Thoracic aorta (tissue), 2 donors: ENCODE results near the gene ROR1. TPM values are rescaled to one million over a fixed set of nuclear protein-coding genes. Genes with fewer than 3 reads are reported as not detected.
A peak's percentile ranks its signal among the peaks of the same experiment; 100 is the strongest.

Experiments
- ATAC-seq: fragments of 150-250 bp; one replicate; pipeline ENCODE4 v1.8.0; 2017; ENCODE audit warnings: low read depth; ENCODE audit not compliant: insufficient number of reproducible peaks, low FRiP score
- DNase-seq: peaks from one replicate; pipeline ENCODE4 v3.0.0-alpha.2; 2020; ENCODE audit warnings: low spot score
- H3K27ac ChIP-seq, 2 donors: fragments of 200-600 bp; sonication (generic); 1 replicate in 1 of 2; 2 replicates in 1 of 2; pipeline ENCODE4 v1.5.1; 2016; ENCODE audit warnings: mild to moderate bottlenecking in 2 of 2, moderate library complexity in 2 of 2
- H3K27me3 ChIP-seq: fragments of 200-600 bp; sonication (generic); replicated peaks from 2 replicates; pipeline ENCODE4 v1.6.0; 2016; ENCODE audit warnings: mild to moderate bottlenecking; ENCODE audit not compliant: insufficient read depth
- H3K36me3 ChIP-seq: fragments of 200-600 bp; sonication (generic); one replicate; pipeline ENCODE4 v1.5.1; 2016
- H3K4me1 ChIP-seq, 2 donors: fragments of 200-600 bp; sonication (generic); 1 replicate in 1 of 2; 2 replicates in 1 of 2; pipeline versions ENCODE4 v1.5.1 to v1.6.0; 2016; ENCODE audit warnings: low read depth in 2 of 2, mild to moderate bottlenecking in 1 of 2; ENCODE audit not compliant: control insufficient read depth in 1 of 2
- H3K4me3 ChIP-seq: fragments of 200-600 bp; sonication (generic); 2 replicates; pipeline ENCODE4 v1.5.1; 2016; ENCODE audit warnings: mild to moderate bottlenecking
- H3K9me3 ChIP-seq: fragments of 200-600 bp; sonication (generic); 2 replicates; pipeline ENCODE4 v1.5.1; 2016
- total RNA-seq, 2 donors: library from RNA; depleted of rRNA; stranded (reverse); fragments of >200 nt; gene quantifications; one replicate each; pipeline versions ENCODE4 v1.1.0 to v1.2.3, GENCODE V29; 2016
- TF ChIP-seq, protein P1 (sequence below): fragments of 200-600 bp; sonication (generic); IDR thresholded peaks from one replicate; pipeline ENCODE4 v1.5.1; 2019; ENCODE audit warnings: antibody characterized with exemption

ROR1 gene
- total RNA-seq, 2 donors from 2014 or later: 41.2 to 51.8 TPM

DNA sequence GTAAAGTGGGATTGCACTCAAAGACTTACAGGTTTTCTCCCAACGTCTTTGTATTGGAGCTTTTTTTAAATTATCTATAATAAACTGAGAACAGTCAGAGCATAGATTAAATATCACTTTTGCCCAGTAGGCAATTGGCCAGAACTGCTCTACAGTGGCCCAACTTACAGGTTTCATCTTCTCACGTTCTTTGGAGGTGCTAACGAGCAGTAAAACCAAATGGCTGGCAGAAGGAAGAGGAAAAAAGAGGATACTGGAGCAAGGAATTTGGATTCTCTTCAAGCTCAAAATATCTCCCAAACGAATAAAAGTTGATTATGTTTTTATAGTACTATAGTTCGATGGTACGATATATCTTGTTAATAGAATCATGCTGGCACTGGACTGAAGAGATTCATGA is 201.1 kb downstream of the ROR1 start:
- TF ChIP-seq, protein P1, sequence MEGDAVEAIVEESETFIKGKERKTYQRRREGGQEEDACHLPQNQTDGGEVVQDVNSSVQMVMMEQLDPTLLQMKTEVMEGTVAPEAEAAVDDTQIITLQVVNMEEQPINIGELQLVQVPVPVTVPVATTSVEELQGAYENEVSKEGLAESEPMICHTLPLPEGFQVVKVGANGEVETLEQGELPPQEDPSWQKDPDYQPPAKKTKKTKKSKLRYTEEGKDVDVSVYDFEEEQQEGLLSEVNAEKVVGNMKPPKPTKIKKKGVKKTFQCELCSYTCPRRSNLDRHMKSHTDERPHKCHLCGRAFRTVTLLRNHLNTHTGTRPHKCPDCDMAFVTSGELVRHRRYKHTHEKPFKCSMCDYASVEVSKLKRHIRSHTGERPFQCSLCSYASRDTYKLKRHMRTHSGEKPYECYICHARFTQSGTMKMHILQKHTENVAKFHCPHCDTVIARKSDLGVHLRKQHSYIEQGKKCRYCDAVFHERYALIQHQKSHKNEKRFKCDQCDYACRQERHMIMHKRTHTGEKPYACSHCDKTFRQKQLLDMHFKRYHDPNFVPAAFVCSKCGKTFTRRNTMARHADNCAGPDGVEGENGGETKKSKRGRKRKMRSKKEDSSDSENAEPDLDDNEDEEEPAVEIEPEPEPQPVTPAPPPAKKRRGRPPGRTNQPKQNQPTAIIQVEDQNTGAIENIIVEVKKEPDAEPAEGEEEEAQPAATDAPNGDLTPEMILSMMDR: no peak

DNA sequence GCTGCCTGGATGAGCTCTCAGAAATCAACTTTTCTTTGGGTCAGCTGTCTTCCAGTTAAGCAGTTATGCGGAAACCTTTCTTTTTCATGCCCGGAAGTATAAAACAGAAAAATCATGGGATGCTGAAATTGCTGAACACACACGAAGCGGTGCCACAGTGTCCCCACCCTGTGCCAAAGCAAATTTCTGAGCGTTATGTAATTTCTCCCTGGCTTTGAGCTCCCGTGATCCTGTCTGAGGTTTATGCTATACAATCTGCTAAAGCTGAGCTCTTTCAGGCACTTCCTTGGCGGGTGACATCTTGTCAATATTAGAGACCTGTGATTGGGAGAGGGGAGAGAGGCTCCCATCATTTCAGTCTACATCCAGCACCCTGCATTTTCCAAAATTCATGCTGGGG is 201.7 kb downstream of the ROR1 start:
- H3K4me1 ChIP-seq: peaks cover 0 to 43% of the 10 kb centered on the region in 2 donors
- peak overlapping the region; percentile 57 for H3K4me3 ChIP-seq
- H3K27ac ChIP-seq: peak overlapping the region; percentile 52 to 69
- DNase-seq: no peak
- H3K27me3 ChIP-seq: no peaks in the 10 kb centered on the region
- H3K36me3 ChIP-seq: no peaks in the 10 kb centered on the region
- peak; percentile 72 for ATAC-seq
- H3K9me3 ChIP-seq: no peaks in the 10 kb centered on the region
- TF ChIP-seq, protein P1: no peak

More for the DNA sequence above, 201.1 kb downstream of the ROR1 start:
- Histone ChIP-seq H3K4me3 (no peak overlapping the region), H3K4me1 (peaks cover 0 to 48% of the 10 kb centered on the region in 2 donors), H3K27ac (peak overlapping the region; percentile 52 to 69), H3K36me3 (no peaks in the 10 kb centered on the region), H3K9me3 (no peaks in the 10 kb centered on the region), H3K27me3 (no peaks in the 10 kb centered on the region)
- ATAC-seq (no peak), DNase-seq (no peak)

DNA sequence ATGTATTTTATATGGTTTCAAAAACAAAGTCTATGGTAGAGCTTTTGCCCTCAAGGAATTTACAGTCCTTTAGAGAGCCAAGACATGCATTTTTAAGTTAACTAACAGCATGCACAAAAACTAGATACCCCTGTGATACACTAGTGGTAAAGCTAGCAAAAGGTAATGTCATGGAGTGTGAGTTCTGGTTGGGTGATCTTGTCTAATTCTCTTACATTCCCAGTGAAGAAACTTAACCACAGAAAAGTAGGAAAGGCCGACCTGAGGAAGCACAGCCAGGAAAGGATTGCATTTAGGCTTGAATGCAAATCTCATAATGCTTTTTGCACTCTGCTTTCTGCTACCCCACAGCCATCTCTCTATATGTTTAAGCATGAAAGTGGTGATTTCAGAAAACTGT is 202.2 kb downstream of the ROR1 start:
- TF ChIP-seq, protein P1: no peak
- Histone ChIP-seq H3K4me1 (peaks cover 0 to 38% of the 10 kb centered on the region in 2 donors), H3K27me3 (no peaks in the 10 kb centered on the region), H3K27ac (peak overlapping the region; percentile 52 to 69), H3K4me3 (peak overlapping the region; percentile 57), H3K9me3 (no peaks in the 10 kb centered on the region), H3K36me3 (no peaks in the 10 kb centered on the region)
- DNase-seq (no peak), ATAC-seq (no peak)

DNA sequence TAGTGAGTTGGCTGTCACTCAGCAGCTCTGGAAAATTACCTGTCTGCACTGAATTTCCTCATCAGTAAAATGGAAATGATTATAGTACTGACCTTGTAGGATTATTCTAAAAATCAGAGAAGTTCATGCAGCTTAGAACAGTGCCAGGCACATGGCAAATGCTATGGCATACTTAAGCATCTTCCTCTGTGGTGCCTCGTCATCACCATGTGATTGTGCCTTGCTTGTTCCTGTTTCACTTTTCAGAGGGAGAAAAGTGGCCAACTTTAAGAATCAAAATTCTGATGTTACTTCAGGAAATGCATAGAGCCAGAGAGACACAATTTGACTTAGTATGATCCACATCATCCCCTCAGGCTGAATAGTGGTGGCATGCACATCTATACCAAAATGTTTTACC is 203.6 kb downstream of the ROR1 start:
- no peaks in the 10 kb centered on the region for H3K9me3 ChIP-seq
- ATAC-seq (no peak), DNase-seq (no peak)
- H3K27me3 ChIP-seq: no peaks in the 10 kb centered on the region
- no peaks in the 10 kb centered on the region for H3K36me3 ChIP-seq
- no peak overlapping the region for H3K27ac ChIP-seq
- peaks cover under 1 to 28% of the 10 kb centered on the region in 2 donors for H3K4me1 ChIP-seq
- H3K4me3 ChIP-seq: no peak overlapping the region
- TF ChIP-seq, protein P1: no peak

DNA sequence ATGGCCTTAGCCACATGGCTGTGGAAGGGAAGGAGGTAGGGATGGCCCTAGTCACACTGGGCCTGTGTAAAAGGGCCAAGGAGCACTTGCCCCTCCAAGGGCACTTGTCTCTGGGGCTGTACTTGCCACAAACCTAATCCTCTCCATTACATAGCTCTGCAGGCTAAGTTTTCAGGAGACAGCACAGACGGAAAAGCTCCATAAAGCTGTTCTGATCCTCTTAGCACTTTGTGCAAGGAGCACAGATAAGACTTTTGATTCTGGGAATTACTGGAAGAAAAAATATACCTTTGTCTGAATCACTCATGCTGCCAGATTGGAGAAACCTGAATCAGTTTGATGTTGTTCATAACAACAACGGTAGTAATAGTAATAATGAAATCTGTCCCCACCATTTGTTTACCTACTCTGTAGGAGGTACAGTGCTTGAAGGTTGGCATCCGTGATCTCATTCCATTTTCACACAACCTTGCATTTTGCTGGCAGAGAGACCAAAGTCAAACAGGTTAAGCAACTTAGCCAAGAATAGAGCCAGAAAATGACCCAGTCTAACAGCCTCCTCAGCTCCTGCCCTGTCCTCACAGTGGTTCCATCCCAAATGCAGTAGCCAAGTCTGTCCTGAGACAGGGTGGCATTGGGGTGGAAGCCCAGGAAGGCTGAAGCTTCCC is 207.1 kb downstream of the ROR1 start:
- peaks cover 15 to 43% of the 10 kb centered on the region in 2 donors for H3K4me1 ChIP-seq
- ATAC-seq: no peak
- no peaks in the 10 kb centered on the region for H3K36me3 ChIP-seq
- H3K9me3 ChIP-seq: no peaks in the 10 kb centered on the region
- no peak for DNase-seq
- TF ChIP-seq, protein P1: no peak
- H3K4me3 ChIP-seq: no peak overlapping the region
- no peak overlapping the region for H3K27ac ChIP-seq
- H3K27me3 ChIP-seq: no peaks in the 10 kb centered on the region
